MCF 10A (cell line): ENCODE measurements around the gene TAOK3. TPM values are rescaled to one million over a fixed set of nuclear protein-coding genes. Genes with fewer than 3 reads are reported as not detected.
A peak's percentile ranks its signal among the peaks of the same experiment; 100 is the strongest.
"Not testable (repeated sequence)": the region's sequence is repeated elsewhere in the genome, so short reads cannot be mapped to it uniquely, and the experiment has no call there.

Experiments
- BruUV-seq: library from RNA; stranded (reverse); fragments of 400-500 nt; replicated peaks from 2 replicates; lab custom pipeline; 2021; lab: Mats Ljungman, UMichigan
- CTCF ChIA-PET: fragments of 300-600 bp; sonication (Branson Sonifier 250); formaldehyde crosslinking; extraction: SDS; loops from one replicate; lab custom pipeline; 2021; ENCODE audit warnings: antibody characterized with exemption, inconsistent platforms; lab: Yijun Ruan, JAX
- POLR2A ChIA-PET: fragments of 300-600, 350-650 bp; sonication (Branson Sonifier 250); formaldehyde crosslinking; extraction: SDS; loops from one replicate; lab custom pipeline; 2020; ENCODE audit warnings: antibody characterized with exemption, inconsistent platforms; lab: Yijun Ruan, JAX
- DNase-seq: peaks from one replicate; pipeline ENCODE4 v3.0.0-alpha.2; 2018; ENCODE audit not compliant: unreplicated experiment
- H3K27ac Mint-ChIP-seq: one replicate; pipeline ENCODE4 v1.8.0; 2022; ENCODE audit warnings: mild to moderate bottlenecking, low read depth, mixed read lengths; ENCODE audit not compliant: unreplicated experiment
- H3K27me3 Mint-ChIP-seq: one replicate; pipeline ENCODE4 v1.8.0; 2022; ENCODE audit warnings: mixed read lengths; ENCODE audit not compliant: insufficient read depth, unreplicated experiment
- H3K36me3 Mint-ChIP-seq: one replicate; pipeline ENCODE4 v1.8.0; 2022; ENCODE audit warnings: mild to moderate bottlenecking, moderate library complexity, mixed read lengths; ENCODE audit not compliant: insufficient read depth, unreplicated experiment
- H3K4me1 Mint-ChIP-seq: one replicate; pipeline ENCODE4 v1.8.0; 2022; ENCODE audit warnings: mixed read lengths; ENCODE audit not compliant: insufficient read depth, unreplicated experiment
- H3K4me3 Mint-ChIP-seq: one replicate; pipeline ENCODE4 v1.8.0; 2022; ENCODE audit warnings: mild to moderate bottlenecking, moderate library complexity, mixed read lengths; ENCODE audit not compliant: unreplicated experiment
- H3K9me3 Mint-ChIP-seq: one replicate; pipeline ENCODE4 v1.8.0; 2022; ENCODE audit warnings: mixed read lengths; ENCODE audit not compliant: unreplicated experiment
- intact Hi-C: fragments of 100-400 bp; cut with micrococcal nuclease; formaldehyde crosslinking; loops from 2 replicates; pipeline ENCODE4 v1.14.1; 2022
- total RNA-seq: library from RNA; stranded (reverse); gene quantifications from 2 replicates; pipeline ENCODE4 v1.2.3, GENCODE V29; 2022
- TF ChIP-seq, protein P1 (sequence below): fragments of 200-600 bp; IDR thresholded peaks from one replicate; pipeline ENCODE4 v1.8.0; 2022; ENCODE audit warnings: antibody characterized with exemption, mild to moderate bottlenecking; ENCODE audit not compliant: unreplicated experiment

The TAOK3 gene
- total RNA-seq, 1 experiment from 2014 or later: 28.6 TPM

DNA sequence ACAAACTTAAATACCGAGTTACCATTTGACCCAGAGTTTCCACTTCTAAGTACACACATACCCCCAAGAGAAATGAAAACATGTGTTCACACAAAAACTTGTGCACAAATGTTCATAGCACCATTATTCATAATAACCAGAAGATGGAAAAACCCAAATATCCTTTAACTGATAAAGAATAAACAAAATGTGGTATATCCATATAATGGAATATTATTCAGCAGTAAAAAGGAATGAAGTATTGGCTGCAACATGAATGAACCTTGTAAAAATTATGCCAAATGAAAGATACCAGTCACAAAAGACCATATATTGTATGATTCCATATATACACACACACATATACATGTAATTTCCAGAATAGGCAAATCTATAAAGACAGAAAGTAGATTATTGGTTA is 116.4 kb downstream of the TAOK3 start:
- Mint-ChIP-seq H3K27ac (no peak overlapping the region), H3K4me1 (no peaks in the 10 kb centered on the region), H3K9me3 (no peaks in the 10 kb centered on the region), H3K36me3 (peaks cover 5% of the 10 kb centered on the region), H3K4me3 (no peak overlapping the region), H3K27me3 (no peaks in the 10 kb centered on the region)
- CTCF ChIA-PET: interaction anchor here (0.6 to 0.8 kb wide), 2 partner anchors 116 to 1372 kb away, joined by 3 to 4 read pairs; partner anchors contain the start of gene TAOK3
- intact Hi-C loops: no loop called here
- DNase-seq: no peak
- TF ChIP-seq, protein P1, sequence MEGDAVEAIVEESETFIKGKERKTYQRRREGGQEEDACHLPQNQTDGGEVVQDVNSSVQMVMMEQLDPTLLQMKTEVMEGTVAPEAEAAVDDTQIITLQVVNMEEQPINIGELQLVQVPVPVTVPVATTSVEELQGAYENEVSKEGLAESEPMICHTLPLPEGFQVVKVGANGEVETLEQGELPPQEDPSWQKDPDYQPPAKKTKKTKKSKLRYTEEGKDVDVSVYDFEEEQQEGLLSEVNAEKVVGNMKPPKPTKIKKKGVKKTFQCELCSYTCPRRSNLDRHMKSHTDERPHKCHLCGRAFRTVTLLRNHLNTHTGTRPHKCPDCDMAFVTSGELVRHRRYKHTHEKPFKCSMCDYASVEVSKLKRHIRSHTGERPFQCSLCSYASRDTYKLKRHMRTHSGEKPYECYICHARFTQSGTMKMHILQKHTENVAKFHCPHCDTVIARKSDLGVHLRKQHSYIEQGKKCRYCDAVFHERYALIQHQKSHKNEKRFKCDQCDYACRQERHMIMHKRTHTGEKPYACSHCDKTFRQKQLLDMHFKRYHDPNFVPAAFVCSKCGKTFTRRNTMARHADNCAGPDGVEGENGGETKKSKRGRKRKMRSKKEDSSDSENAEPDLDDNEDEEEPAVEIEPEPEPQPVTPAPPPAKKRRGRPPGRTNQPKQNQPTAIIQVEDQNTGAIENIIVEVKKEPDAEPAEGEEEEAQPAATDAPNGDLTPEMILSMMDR: no peak
- POLR2A ChIA-PET: no interaction called here
- BruUV-seq: no TSS peak

DNA sequence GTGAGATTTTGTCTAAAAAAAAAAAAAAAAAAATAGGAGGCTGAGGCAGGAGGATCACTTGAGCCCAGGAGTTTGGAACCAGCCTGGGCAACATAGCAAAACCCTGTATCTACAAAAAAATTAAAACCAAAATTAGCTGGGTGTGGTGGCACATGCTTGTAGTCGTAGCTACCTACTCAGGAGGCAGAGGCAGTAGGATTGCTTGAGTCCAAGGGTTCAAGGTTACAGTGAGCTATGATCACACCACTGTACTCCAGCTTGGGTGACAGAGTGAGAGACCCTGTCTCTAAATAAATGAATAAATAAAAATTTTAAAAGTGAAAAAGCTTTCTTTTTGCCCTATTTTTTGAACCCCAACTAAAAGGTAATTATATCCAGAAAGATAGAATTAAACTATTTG is 123.2 kb downstream of the TAOK3 start:
- Mint-ChIP-seq H3K4me3 (no peak overlapping the region), H3K27me3 (no peaks in the 10 kb centered on the region), H3K9me3 (no peaks in the 10 kb centered on the region), H3K4me1 (no peaks in the 10 kb centered on the region), H3K27ac (no peak overlapping the region), H3K36me3 (peaks cover 3% of the 10 kb centered on the region)
- no TSS peak for BruUV-seq
- ChIA-PET POLR2A (no interaction called here), CTCF (interaction anchor here (1.2 to 2.2 kb wide), 3 partner anchors 68 to 128 kb away, joined by 3 to 10 read pairs (median 7); partner anchors contain the start of gene SUDS3)
- intact Hi-C loops: no loop called here
- no peak for DNase-seq
- TF ChIP-seq, protein P1: no peak

DNA sequence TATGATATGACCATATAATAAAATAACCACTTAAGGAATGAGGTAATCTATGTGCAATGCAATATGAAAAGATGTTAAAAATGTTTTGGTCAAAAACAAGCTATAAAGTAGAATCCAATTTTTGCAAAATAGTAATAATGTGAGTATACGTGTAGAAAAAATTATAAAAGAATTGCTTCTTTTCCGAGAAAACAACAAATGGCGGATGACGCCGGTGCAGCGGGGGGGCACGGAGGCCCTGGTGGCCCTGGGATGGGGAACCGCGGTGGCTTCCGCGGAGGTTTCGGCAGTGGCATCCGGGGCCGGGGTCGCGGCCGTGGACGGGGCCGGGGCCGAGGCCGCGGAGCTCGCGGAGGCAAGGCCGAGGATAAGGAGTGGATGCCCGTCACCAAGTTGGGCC is 126.8 kb downstream of the TAOK3 start:
- H3K4me3 Mint-ChIP-seq, H3K4me1 Mint-ChIP-seq, H3K27me3 Mint-ChIP-seq, H3K27ac Mint-ChIP-seq, BruUV-seq, H3K9me3 Mint-ChIP-seq, intact Hi-C loops, POLR2A ChIA-PET, CTCF ChIA-PET, DNase-seq: not testable (repeated sequence)
- H3K36me3 Mint-ChIP-seq: peaks cover 11% of the 10 kb centered on the region

DNA sequence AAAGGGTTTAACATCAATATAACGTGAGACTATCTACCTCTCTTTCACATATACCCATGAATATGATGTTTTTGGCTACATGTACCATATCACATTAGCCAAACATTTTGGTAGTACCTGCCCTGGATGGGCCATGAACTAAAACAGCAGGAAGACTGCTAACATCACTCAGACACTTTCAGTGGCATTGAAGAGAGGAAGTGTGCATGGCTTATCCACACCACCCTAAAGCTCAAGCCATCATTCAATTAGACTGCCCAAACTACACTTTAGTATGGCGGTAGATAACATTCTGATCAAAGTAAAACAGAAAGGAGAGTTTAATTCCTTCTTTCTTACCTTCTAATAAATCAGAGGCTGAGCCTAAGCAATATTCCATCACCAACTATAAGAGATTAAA is 133.8 kb downstream of the TAOK3 start:
- Mint-ChIP-seq H3K36me3 (peaks cover 18% of the 10 kb centered on the region), H3K9me3 (no peaks in the 10 kb centered on the region), H3K4me3 (no peak overlapping the region), H3K27ac (peak overlapping the region; percentile 84), H3K4me1 (peaks cover 16% of the 10 kb centered on the region), H3K27me3 (no peaks in the 10 kb centered on the region)
- intact Hi-C loops: loop anchor here (2.0 kb wide), 1 partner anchor 134 kb away; the partner anchor contains the start of gene TAOK3
- ChIA-PET CTCF (interaction anchor here (1.1 to 2.0 kb wide), 2 partner anchors 137 to 139 kb away, joined by 4 to 13 read pairs; partner anchors contain the start of gene SUDS3), POLR2A (interaction anchor here (0.6 to 1.1 kb wide), 3 partner anchors 54 to 137 kb away, joined by 3 to 4 read pairs (median 3); no protein-coding TSS in a partner anchor)
- no peak for DNase-seq
- BruUV-seq: no TSS peak
- TF ChIP-seq, protein P1: no peak
